ENCODE data around the gene ASTN2. TPM values are rescaled to one million over a fixed set of nuclear protein-coding genes. Genes with fewer than 3 reads are reported as not detected.

ASTN2 gene
- total RNA-seq, 4 donors from 2014 or later = 3.0 to 7.0 (median 5.2) TPM

DNA sequence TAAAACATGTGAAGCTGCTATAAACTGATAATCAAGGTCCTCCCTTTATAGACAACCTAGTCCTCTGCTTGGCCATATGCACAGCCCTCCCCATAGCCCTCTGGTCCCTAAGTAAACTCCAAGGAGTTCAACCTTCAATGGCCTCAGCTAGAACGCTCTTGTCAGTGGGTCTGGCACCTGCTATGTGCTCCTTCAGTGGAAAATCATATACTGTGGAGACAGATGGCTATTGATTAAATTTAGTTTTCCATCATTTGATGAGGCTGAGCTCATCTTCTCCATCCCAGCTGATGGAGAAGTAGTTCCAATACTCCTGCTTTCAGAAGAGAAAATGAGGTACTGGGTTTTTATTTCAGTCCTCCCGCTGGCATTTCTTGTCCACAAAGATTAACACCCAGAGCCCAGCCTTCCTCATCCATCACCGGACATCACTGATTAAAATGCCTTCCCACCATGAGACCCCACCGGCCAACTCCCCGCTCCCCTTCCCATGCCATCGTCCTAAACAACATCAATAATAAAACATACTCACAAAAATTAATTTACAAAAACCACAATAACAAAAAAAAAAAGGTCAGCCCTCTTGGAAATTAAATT is 593.1 kb downstream of the ASTN2 start:
- intact Hi-C loops (cut with DNase I; ENCODE audit: low total_unique reads) = no loop called here
- Histone ChIP-seq H3K4me3 (no peak overlapping the region), H3K36me3 (no peaks in the 10 kb centered on the region), H3K27me3 (no peaks in the 10 kb centered on the region), H3K9me3 (no peaks in the 10 kb centered on the region), H3K4me1 (no peaks in the 10 kb centered on the region), H3K27ac (no peak overlapping the region)
- no peak for TF ChIP-seq POLR2AphosphoS5 (IDR thresholded peaks at IDR 0.05)
- TF ChIP-seq EP300 (IDR thresholded peaks at IDR 0.05; ENCODE audit: low read depth) = no peak
- TF ChIP-seq POLR2A (IDR thresholded peaks at IDR 0.05) = no peak
- TF ChIP-seq CTCF (IDR thresholded peaks at IDR 0.05) = no peak
- no peak for DNase-seq
- in situ Hi-C loops (cut with MboI; ENCODE audit: low pct_ligation_motif_present in 1 of 4, low pct_unique_long_range_greater_than_20kb in 1 of 4, low sequenced_read_pairs in 3 of 4) = no loop called here
- WGBS, 2 donors (ENCODE audit: low coverage in 1 of 2) = 85 to 96% methylated on average over 4 to 6 of the region's 6 CpGs

DNA sequence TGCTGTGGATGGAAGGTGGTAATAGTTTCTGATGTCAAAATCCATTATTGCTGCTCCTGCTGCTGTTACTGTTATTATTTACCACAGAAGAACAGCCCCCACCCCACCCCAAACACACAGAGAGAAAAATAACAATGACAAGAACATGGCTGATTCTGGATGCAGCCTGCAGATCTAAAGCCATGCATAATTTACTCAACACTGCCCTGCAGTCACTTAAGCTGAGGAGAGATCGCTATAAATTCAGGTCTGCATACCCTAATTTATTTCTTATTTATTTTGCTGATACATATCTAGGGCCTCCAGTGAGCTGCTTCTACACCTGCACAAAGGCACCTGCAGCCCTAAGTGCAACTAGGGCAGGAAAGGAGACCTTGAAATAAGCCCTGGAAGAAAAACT is 595.7 kb downstream of the ASTN2 start:
- TF ChIP-seq EP300 (IDR thresholded peaks at IDR 0.05; ENCODE audit: low read depth) (no peak), POLR2AphosphoS5 (IDR thresholded peaks at IDR 0.05) (no peak), POLR2A (IDR thresholded peaks at IDR 0.05) (no peak), CTCF (IDR thresholded peaks at IDR 0.05) (no peak)
- in situ Hi-C loops (cut with MboI; ENCODE audit: low pct_ligation_motif_present in 1 of 4, low pct_unique_long_range_greater_than_20kb in 1 of 4, low sequenced_read_pairs in 3 of 4) (no loop called here), intact Hi-C loops (cut with DNase I; ENCODE audit: low total_unique reads) (no loop called here)
- Histone ChIP-seq H3K27me3 (no peaks in the 10 kb centered on the region), H3K4me3 (no peak overlapping the region), H3K27ac (no peak overlapping the region), H3K4me1 (no peaks in the 10 kb centered on the region), H3K9me3 (no peaks in the 10 kb centered on the region), H3K36me3 (no peaks in the 10 kb centered on the region)
- DNase-seq = no peak
- 71% methylated on average over 1 of the region's 1 CpG; no CpG with 5 or more reads in 1 of the 2 donors for WGBS, 2 donors (ENCODE audit: low coverage in 1 of 2)

DNA sequence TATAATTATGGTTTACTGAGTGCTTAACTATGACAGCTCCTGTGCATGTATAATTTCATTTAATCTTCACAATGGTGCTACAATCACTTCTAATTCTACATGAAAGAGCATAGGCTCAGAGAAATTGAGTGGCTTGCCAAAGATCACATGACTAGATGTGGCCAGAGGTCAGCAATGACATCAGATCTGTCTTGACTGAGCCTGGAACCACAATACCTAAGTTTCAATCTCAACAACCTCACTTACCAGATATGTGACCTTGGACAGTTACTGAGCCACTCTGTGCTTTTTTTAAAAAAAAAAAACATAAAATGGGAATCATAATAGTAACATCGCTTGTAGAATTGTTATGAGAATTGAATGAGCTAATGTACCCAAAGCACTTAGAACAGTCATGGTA is 597.1 kb downstream of the ASTN2 start:
- Histone ChIP-seq H3K4me3 (no peak overlapping the region), H3K4me1 (no peaks in the 10 kb centered on the region), H3K9me3 (no peaks in the 10 kb centered on the region), H3K36me3 (no peaks in the 10 kb centered on the region), H3K27me3 (no peaks in the 10 kb centered on the region), H3K27ac (no peak overlapping the region)
- DNase-seq = no peak
- intact Hi-C loops (cut with DNase I; ENCODE audit: low total_unique reads) (no loop called here), in situ Hi-C loops (cut with MboI; ENCODE audit: low pct_ligation_motif_present in 1 of 4, low pct_unique_long_range_greater_than_20kb in 1 of 4, low sequenced_read_pairs in 3 of 4) (no loop called here)
- TF ChIP-seq EP300 (IDR thresholded peaks at IDR 0.05; ENCODE audit: low read depth) (no peak), POLR2A (IDR thresholded peaks at IDR 0.05) (no peak), CTCF (IDR thresholded peaks at IDR 0.05) (no peak), POLR2AphosphoS5 (IDR thresholded peaks at IDR 0.05) (no peak)
- 78 to 94% methylated on average over 1 of the region's 1 CpG for WGBS, 2 donors (ENCODE audit: low coverage in 1 of 2)

DNA sequence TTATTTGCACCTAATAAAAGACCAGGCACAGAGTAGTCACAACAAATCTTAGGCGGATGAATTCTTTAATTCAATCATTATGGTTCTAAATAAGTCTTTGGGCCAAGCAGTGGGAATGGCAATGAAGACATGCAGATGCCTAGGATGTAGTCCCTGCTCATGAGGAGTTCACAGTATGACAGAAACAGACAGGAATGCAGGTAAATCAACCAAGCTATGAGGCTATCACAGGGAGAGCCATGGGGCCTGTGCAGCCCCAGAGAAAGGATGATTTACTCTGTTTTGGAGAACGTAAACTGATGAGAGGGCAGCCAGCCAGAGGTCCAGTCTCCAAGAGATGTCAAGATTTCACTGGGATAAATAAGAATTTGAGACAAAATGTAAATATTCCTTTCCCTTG is 598.4 kb downstream of the ASTN2 start:
- Histone ChIP-seq H3K36me3 (no peaks in the 10 kb centered on the region), H3K27ac (no peak overlapping the region), H3K4me1 (no peaks in the 10 kb centered on the region), H3K9me3 (no peaks in the 10 kb centered on the region), H3K27me3 (peaks cover 3% of the 10 kb centered on the region), H3K4me3 (no peak overlapping the region)
- no peak for DNase-seq
- in situ Hi-C loops (cut with MboI; ENCODE audit: low pct_ligation_motif_present in 1 of 4, low pct_unique_long_range_greater_than_20kb in 1 of 4, low sequenced_read_pairs in 3 of 4) = no loop called here
- WGBS, 2 donors (ENCODE audit: low coverage in 1 of 2) = 73 to 78% methylated on average over 1 to 2 of the region's 2 CpGs
- TF ChIP-seq POLR2AphosphoS5 (IDR thresholded peaks at IDR 0.05) (no peak), CTCF (IDR thresholded peaks at IDR 0.05) (no peak), EP300 (IDR thresholded peaks at IDR 0.05; ENCODE audit: low read depth) (no peak), POLR2A (IDR thresholded peaks at IDR 0.05) (no peak)
- intact Hi-C loops (cut with DNase I; ENCODE audit: low total_unique reads) = no loop called here

Data from transverse colon (tissue), 4 donors.